Astrocyte of the spinal cord (primary cell): ENCODE data around the gene VSX1.

Experiments
- DNase-seq: peaks from one replicate; pipeline ENCODE4 v3.0.0; 2011; ENCODE audit warnings: low read depth, low spot score
- H3K4me3 ChIP-seq: 2 replicates; pipeline ENCODE4 v1.5.1; 2011; ENCODE audit warnings: low read depth, mild to moderate bottlenecking, low read length, moderate library complexity
- CTCF ChIP-seq: IDR thresholded peaks from 2 replicates; pipeline ENCODE4 v1.5.1; 2012; ENCODE audit warnings: low read depth, mild to moderate bottlenecking, low read length, inconsistent platforms
- in situ Hi-C: cut with HindIII; loops from 2 replicates; pipeline ENCODE4 v1.10.0; 2017; ENCODE audit warnings: low sequenced_read_pairs

The VSX1 gene

GRCh38 chr20:25076731-25077609, 5.0 kb downstream of the VSX1 start:
- peak; percentile 30 for TF ChIP-seq CTCF
- in situ Hi-C loops = no loop called here
- DNase-seq = no peak
- no peak overlapping the region for H3K4me3 ChIP-seq

GRCh38 chr20:25076201-25076600, 5.7 kb downstream of the VSX1 start:
- in situ Hi-C loops = no loop called here
- TF ChIP-seq CTCF = no peak
- DNase-seq = no peak
- no peak overlapping the region for H3K4me3 ChIP-seq

- in situ Hi-C loops = no loop called here
- no peak for DNase-seq
- no peak for TF ChIP-seq CTCF
- H3K4me3 ChIP-seq = no peak overlapping the region
Observed at GRCh38 chr20:25073544-25073943, 8.4 kb downstream of the VSX1 start.

GRCh38 chr20:25072226-25072811, 9.6 kb downstream of the VSX1 start:
- in situ Hi-C loops = no loop called here
- DNase-seq = no peak
- TF ChIP-seq CTCF = no peak

GRCh38 chr20:25071734-25072133, 10.2 kb downstream of the VSX1 start:
- DNase-seq = no peak
- in situ Hi-C loops = no loop called here
- H3K4me3 ChIP-seq = no peak overlapping the region
- no peak for TF ChIP-seq CTCF

More at GRCh38 chr20:25072226-25072811, 9.6 kb downstream of the VSX1 start:
- no peak overlapping the region for H3K4me3 ChIP-seq

GRCh38 chr20:25070821-25071473, 11.0 kb downstream of the VSX1 start:
- in situ Hi-C loops = no loop called here
- no peak overlapping the region for H3K4me3 ChIP-seq
- TF ChIP-seq CTCF = no peak
- DNase-seq = no peak
